OCI-LY7 (cell line): ENCODE data around the gene ZNF549. TPM values are rescaled to one million over a fixed set of nuclear protein-coding genes. Genes with fewer than 3 reads are reported as not detected.

Experiments used
- BruUV-seq: library from RNA; stranded (reverse); fragments of 400-500 nt; replicated peaks from 2 replicates; lab custom pipeline; 2021; lab: Mats Ljungman, UMichigan
- CTCF ChIA-PET: fragments of 300-600 bp; sonication (Branson Sonifier 250); formaldehyde crosslinking; loops from one replicate; lab custom pipeline; 2022; ENCODE audit warnings: antibody characterized with exemption; ENCODE audit not compliant: unreplicated experiment; lab: Charles Lee
- POLR2A ChIA-PET: fragments of 300-600 bp; sonication (Branson Sonifier 250); formaldehyde crosslinking; loops from one replicate; lab custom pipeline; 2022; ENCODE audit warnings: antibody characterized with exemption; lab: Charles Lee
- DNase-seq: peaks from one replicate; pipeline ENCODE4 v3.0.0-alpha.2; 2015; ENCODE audit warnings: low spot score
- H2AFZ ChIP-seq: fragments of 200-600 bp; sonication (generic), shearing (Covaris generic); 2 replicates; pipeline ENCODE4 v1.6.1; 2014; ENCODE audit warnings: mild to moderate bottlenecking, antibody characterized with exemption, low read length, moderate library complexity
- H3K27ac ChIP-seq: fragments of 200-600 bp; sonication (generic); 2 replicates; pipeline ENCODE4 v1.5.1; 2014; ENCODE audit warnings: mixed run types, low read depth, mild to moderate bottlenecking, moderate library complexity, low read length, inconsistent platforms; ENCODE audit not compliant: poor library complexity, severe bottlenecking
- H3K36me3 ChIP-seq: fragments of 200-600 bp; sonication (generic); 2 replicates; pipeline ENCODE4 v1.6.1; 2014; ENCODE audit warnings: mild to moderate bottlenecking, antibody characterized with exemption, low read length, moderate library complexity, mixed read lengths; ENCODE audit not compliant: insufficient read depth
- H3K4me1 ChIP-seq: fragments of 200-600 bp; sonication (generic); 2 replicates; pipeline ENCODE4 v1.5.1; 2014; ENCODE audit warnings: mild to moderate bottlenecking, low read length; ENCODE audit not compliant: insufficient read depth, poor library complexity, severe bottlenecking
- H3K4me2 ChIP-seq: fragments of 200-600 bp; sonication (generic); 2 replicates; pipeline ENCODE4 v1.6.1; 2014; ENCODE audit warnings: mild to moderate bottlenecking, low read length
- H3K4me3 ChIP-seq: fragments of 200-600 bp; sonication (generic); 2 replicates; pipeline ENCODE4 v1.5.1; 2014; ENCODE audit warnings: mild to moderate bottlenecking, low read depth, low read length; ENCODE audit not compliant: poor library complexity, severe bottlenecking
- H3K79me2 ChIP-seq: fragments of 200-600 bp; sonication (generic); 2 replicates; pipeline ENCODE4 v1.6.1; 2016; ENCODE audit warnings: low read depth, mild to moderate bottlenecking, low read length, moderate library complexity, mixed read lengths; ENCODE audit not compliant: insufficient read depth
- H3K9me2 ChIP-seq: fragments of 200-600 bp; sonication (generic); 2 replicates; pipeline ENCODE4 v1.6.1; 2016; ENCODE audit warnings: mild to moderate bottlenecking, low read length, mixed read lengths; ENCODE audit not compliant: insufficient read depth
- H3K9me3 ChIP-seq: fragments of 200-600 bp; sonication (generic); 2 replicates; pipeline ENCODE4 v1.6.1; 2014; ENCODE audit warnings: mild to moderate bottlenecking, mixed run types, low read length, mixed read lengths
- H4K20me1 ChIP-seq: fragments of 200-600 bp; sonication (generic); 2 replicates; pipeline ENCODE4 v1.6.1; 2014; ENCODE audit warnings: mild to moderate bottlenecking, antibody characterized with exemption, low read length, moderate library complexity, mixed read lengths; ENCODE audit not compliant: insufficient read depth
- EZH2phosphoT487 ChIP-seq: fragments of 200-600 bp; sonication (generic); IDR thresholded peaks from 2 replicates; pipeline ENCODE4 v1.6.1; 2018; ENCODE audit warnings: low read depth, borderline replicate concordance, mild to moderate bottlenecking, mixed run types, antibody characterized with exemption, low read length, moderate library complexity, mixed read lengths
- intact Hi-C: fragments of 100-400 bp; cut with micrococcal nuclease; formaldehyde crosslinking; loops from one replicate; pipeline ENCODE4 v1.10.0; 2022; ENCODE audit not compliant: unreplicated experiment
- total RNA-seq, 2 experiments: library from RNA; depleted of rRNA in 1 of 2; stranded (reverse); fragments of >200 nt in 1 of 2; shearing (Covaris generic) in 1 of 2; gene quantifications; 2 replicates each; pipeline ENCODE4 v1.2.3, GENCODE V29; 2014 to 2022
- TF ChIP-seq, protein P1 (sequence below): fragments of 200-600 bp; sonication (generic); conservative IDR thresholded peaks from 2 replicates; pipeline ENCODE4 v1.5.1; 2014; ENCODE audit warnings: mild to moderate bottlenecking, antibody characterized with exemption, low read length, moderate library complexity, mixed read lengths

Gene ZNF549
- total RNA-seq, 2 experiments from 2014 or later: 6.1 to 6.6 TPM

DNA sequence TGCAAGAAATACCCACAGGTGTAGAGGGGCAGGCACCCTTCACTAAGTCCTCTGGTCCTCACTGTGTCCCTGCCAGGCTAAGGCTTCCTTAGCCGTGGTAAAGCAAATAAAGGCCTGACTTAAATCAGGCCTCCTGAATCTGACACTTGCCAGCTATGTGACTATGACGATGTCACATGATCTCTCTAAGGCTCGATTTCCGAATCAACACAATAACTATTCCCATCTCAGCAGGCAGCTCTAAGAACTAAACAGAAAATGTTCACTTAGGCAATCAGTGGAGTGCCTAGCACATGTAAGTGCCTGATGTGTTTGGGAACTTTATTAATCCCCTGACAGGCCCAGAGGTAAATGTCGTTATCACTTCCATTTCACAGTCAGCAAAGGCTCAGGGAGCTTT, 30.5 kb downstream of the ZNF549 start:
- no peaks in the 10 kb centered on the region for H3K79me2 ChIP-seq
- no peak overlapping the region for H3K27ac ChIP-seq
- no peaks in the 10 kb centered on the region for H4K20me1 ChIP-seq
- ChIA-PET POLR2A (no interaction called here), CTCF (no interaction called here)
- H3K4me2 ChIP-seq: no peak overlapping the region
- no peaks in the 10 kb centered on the region for H3K9me2 ChIP-seq
- H2AFZ ChIP-seq: no peak overlapping the region
- peaks cover 30% of the 10 kb centered on the region for H3K36me3 ChIP-seq
- no peak for DNase-seq
- H3K4me3 ChIP-seq: no peak overlapping the region
- H3K9me3 ChIP-seq: peaks cover 24% of the 10 kb centered on the region; the same call in 1 of the 2 replicates
- TF ChIP-seq, protein P1, sequence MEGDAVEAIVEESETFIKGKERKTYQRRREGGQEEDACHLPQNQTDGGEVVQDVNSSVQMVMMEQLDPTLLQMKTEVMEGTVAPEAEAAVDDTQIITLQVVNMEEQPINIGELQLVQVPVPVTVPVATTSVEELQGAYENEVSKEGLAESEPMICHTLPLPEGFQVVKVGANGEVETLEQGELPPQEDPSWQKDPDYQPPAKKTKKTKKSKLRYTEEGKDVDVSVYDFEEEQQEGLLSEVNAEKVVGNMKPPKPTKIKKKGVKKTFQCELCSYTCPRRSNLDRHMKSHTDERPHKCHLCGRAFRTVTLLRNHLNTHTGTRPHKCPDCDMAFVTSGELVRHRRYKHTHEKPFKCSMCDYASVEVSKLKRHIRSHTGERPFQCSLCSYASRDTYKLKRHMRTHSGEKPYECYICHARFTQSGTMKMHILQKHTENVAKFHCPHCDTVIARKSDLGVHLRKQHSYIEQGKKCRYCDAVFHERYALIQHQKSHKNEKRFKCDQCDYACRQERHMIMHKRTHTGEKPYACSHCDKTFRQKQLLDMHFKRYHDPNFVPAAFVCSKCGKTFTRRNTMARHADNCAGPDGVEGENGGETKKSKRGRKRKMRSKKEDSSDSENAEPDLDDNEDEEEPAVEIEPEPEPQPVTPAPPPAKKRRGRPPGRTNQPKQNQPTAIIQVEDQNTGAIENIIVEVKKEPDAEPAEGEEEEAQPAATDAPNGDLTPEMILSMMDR: no peak
- no peak for TF ChIP-seq EZH2phosphoT487
- no TSS peak for BruUV-seq
- intact Hi-C loops: no loop called here
- no peaks in the 10 kb centered on the region for H3K4me1 ChIP-seq

DNA sequence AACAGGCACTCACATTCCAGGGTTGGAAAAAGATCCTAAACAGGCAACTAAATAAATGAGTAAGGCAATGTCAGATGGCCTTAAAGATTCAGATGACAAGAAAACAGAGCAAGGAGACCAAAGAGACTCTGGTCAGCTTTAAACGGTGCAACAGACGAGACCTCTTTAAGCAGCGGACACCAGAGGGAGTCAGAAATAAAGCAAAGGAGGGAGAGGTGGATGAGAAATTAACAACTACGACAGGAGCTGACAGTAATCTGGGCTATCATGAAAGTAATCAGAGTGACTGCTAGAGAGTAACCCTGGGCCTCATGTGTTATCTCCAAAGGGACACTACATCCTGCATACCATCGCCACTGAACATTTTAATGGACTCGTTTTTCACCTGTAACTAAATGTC, 31.4 kb downstream of the ZNF549 start:
- Histone ChIP-seq H3K27ac (no peak overlapping the region), H3K4me2 (peak overlapping the region; percentile 83), H3K9me3 (peaks cover 31% of the 10 kb centered on the region; the same call in 1 of the 2 replicates), H3K4me3 (peak overlapping the region; percentile 71), H3K79me2 (no peaks in the 10 kb centered on the region), H3K36me3 (peaks cover 22% of the 10 kb centered on the region), H4K20me1 (no peaks in the 10 kb centered on the region), H2AFZ (no peak overlapping the region), H3K9me2 (no peaks in the 10 kb centered on the region), H3K4me1 (no peaks in the 10 kb centered on the region)
- DNase-seq: no peak
- no TSS peak for BruUV-seq
- ChIA-PET CTCF (no interaction called here), POLR2A (no interaction called here)
- intact Hi-C loops: no loop called here
- TF ChIP-seq, protein P1: no peak

DNA sequence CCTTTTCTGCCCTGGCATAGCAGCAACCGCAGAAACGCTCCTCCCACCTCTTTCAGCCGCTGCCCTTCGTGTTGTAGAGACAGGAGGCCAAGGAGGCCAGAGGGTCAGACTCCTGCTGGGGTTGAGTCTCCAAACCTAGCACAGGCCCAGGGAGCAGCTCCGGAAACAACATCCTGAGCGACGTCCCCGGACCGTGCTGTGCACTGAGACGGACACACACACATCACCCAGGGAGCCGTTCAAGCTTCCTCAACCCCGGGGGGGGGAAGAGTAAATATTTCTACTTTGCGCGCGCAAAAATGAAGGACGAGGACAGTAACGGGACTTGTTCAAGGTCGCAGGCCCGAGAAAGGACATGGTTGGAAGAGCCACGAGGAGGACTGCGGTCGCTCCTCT, 31.9 kb downstream of the ZNF549 start:
- 0 out of 2 replicates have a peak overlapping the region, but pooled peaks have one; percentile 66 for H2AFZ ChIP-seq
- DNase-seq: peak; percentile 14
- H3K27ac ChIP-seq: no peak overlapping the region
- intact Hi-C loops: no loop called here
- peaks cover 36% of the 10 kb centered on the region; the same call in 1 of the 2 replicates for H3K9me3 ChIP-seq
- peak overlapping the region; percentile 83 for H3K4me2 ChIP-seq
- CTCF ChIA-PET: no interaction called here
- peaks cover 17% of the 10 kb centered on the region for H3K36me3 ChIP-seq
- no peaks in the 10 kb centered on the region for H3K4me1 ChIP-seq
- TF ChIP-seq EZH2phosphoT487: no peak
- TF ChIP-seq, protein P1: no peak
- no peaks in the 10 kb centered on the region for H4K20me1 ChIP-seq
- no peaks in the 10 kb centered on the region for H3K9me2 ChIP-seq
- POLR2A ChIA-PET: no interaction called here
- H3K79me2 ChIP-seq: no peaks in the 10 kb centered on the region
- BruUV-seq: no TSS peak
- peak overlapping the region; percentile 71 for H3K4me3 ChIP-seq
